Measurements from ENCODE around the gene PTBP1. TPM values are rescaled to one million over a fixed set of nuclear protein-coding genes. Genes with fewer than 3 reads are reported as not detected.

PTBP1 gene
- total and polyA plus RNA-seq, 4 donors = 72.9 to 147 (median 87.3) TPM

GRCh38 chr19:827710-828321 is 30.6 kb downstream of the PTBP1 start, which contains the start of gene AZU1 (continued):
- no peak for TF ChIP-seq CTCF (IDR thresholded peaks at IDR 0.05; ENCODE audit: low read depth, low read length, missing input control)
- TF ChIP-seq FOXA2 (IDR thresholded peaks at IDR 0.05) = no peak
- TF ChIP-seq RXRA (IDR thresholded peaks at IDR 0.05) = no peak
- no peak for TF ChIP-seq HNF4A (conservative IDR thresholded peaks at IDR 0.05)
- TF ChIP-seq NR2F2 (IDR thresholded peaks at IDR 0.05) = no peak

- no peaks in the 10 kb centered on the region for H3K36me3 ChIP-seq (ENCODE audit: control insufficient read depth in 4 of 4, insufficient read depth in 3 of 4, low read depth in 1 of 4, low read length in 3 of 4)
- H3K4me1 ChIP-seq (ENCODE audit: control insufficient read depth in 4 of 4, insufficient read depth in 4 of 4, low read length in 3 of 4) = peaks cover 0 to 1% (median 0%) of the 10 kb centered on the region in 4 donors
- H3K9ac ChIP-seq (ENCODE audit: low read depth in 1 of 2, low read length in 2 of 2) = no peak overlapping the region
- whole genome bisulfite sequencing = 78% methylated on average over 18 of the region's 18 CpGs
- no peaks in the 10 kb centered on the region for H3K27me3 ChIP-seq (ENCODE audit: control insufficient read depth in 4 of 4, insufficient read depth in 4 of 4, low read length in 3 of 4)
- no peaks in the 10 kb centered on the region for H3K9me3 ChIP-seq (ENCODE audit: control insufficient read depth in 4 of 4, low read length in 3 of 4)
- DNase-seq (ENCODE audit: low spot score) = no peak
- H3K4me3 ChIP-seq (ENCODE audit: low read depth in 1 of 3, low read length in 3 of 3) = no peak overlapping the region
- no peak for TF ChIP-seq HNF4A (conservative IDR thresholded peaks at IDR 0.05)
- TF ChIP-seq RXRA (IDR thresholded peaks at IDR 0.05) = no peak
- TF ChIP-seq GABPA (IDR thresholded peaks at IDR 0.05 in 1 of 2, conservative IDR thresholded peaks at IDR 0.05 in 1 of 2) = no peak
- TF ChIP-seq SP1 (IDR thresholded peaks at IDR 0.05) = no peak
- TF ChIP-seq ZBTB33 (IDR thresholded peaks at IDR 0.05) = no peak
- no peak for TF ChIP-seq HNF4G (IDR thresholded peaks at IDR 0.05)
- TF ChIP-seq MAX (IDR thresholded peaks at IDR 0.05) = no peak
- TF ChIP-seq EGR1 (IDR thresholded peaks at IDR 0.05; ENCODE audit: low read depth in 2 of 2) = no peak
- no peak for TF ChIP-seq NR2F2 (IDR thresholded peaks at IDR 0.05)
- H3K27ac ChIP-seq (ENCODE audit: low read depth in 1 of 2, low read length in 2 of 2) = no peak overlapping the region
These were observed 32.0 kb downstream of the PTBP1 start for GRCh38 chr19:829129-829758.

GRCh38 chr19:831407-832369 is 34.4 kb downstream of the PTBP1 start:
- Histone ChIP-seq H3K36me3 (ENCODE audit: control insufficient read depth in 4 of 4, insufficient read depth in 3 of 4, low read depth in 1 of 4, low read length in 3 of 4) (no peaks in the 10 kb centered on the region), H3K4me1 (ENCODE audit: control insufficient read depth in 4 of 4, insufficient read depth in 4 of 4, low read length in 3 of 4) (no peaks in the 10 kb centered on the region), H3K9me3 (ENCODE audit: control insufficient read depth in 4 of 4, low read length in 3 of 4) (no peaks in the 10 kb centered on the region), H3K27me3 (ENCODE audit: control insufficient read depth in 4 of 4, insufficient read depth in 4 of 4, low read length in 3 of 4) (no peaks in the 10 kb centered on the region), H3K9ac (ENCODE audit: low read depth in 1 of 2, low read length in 2 of 2) (no peak overlapping the region), H3K27ac (ENCODE audit: low read depth in 1 of 2, low read length in 2 of 2) (no peak overlapping the region), H3K4me3 (ENCODE audit: low read depth in 1 of 3, low read length in 3 of 3) (no peak overlapping the region)
- 50% methylated on average over 38 of the region's 38 CpGs for WGBS
- DNase-seq (ENCODE audit: low spot score) = no peak
- TF ChIP-seq NR2F2 (IDR thresholded peaks at IDR 0.05) (no peak), FOXA1 (IDR thresholded peaks at IDR 0.05) (no peak), SP1 (IDR thresholded peaks at IDR 0.05) (no peak), EGR1 (IDR thresholded peaks at IDR 0.05; ENCODE audit: low read depth in 2 of 2) (no peak)

Measured in liver (tissue), 9 donors.